IMR-90 (cell line): ENCODE measurements around the gene SGMS1. TPM values are rescaled to one million over a fixed set of nuclear protein-coding genes. Genes with fewer than 3 reads are reported as not detected.

Source experiments
- ATAC-seq: fragments of 200-7000 bp; cut with Tn5 transposase; 2 replicates; pipeline ENCODE4 v1.9.1; 2020; ENCODE audit warnings: low read depth, mild to moderate bottlenecking, moderate library complexity
- BruUV-seq: library from RNA; stranded (reverse); fragments of 400-500 nt; replicated peaks from 2 replicates; lab custom pipeline; 2021; lab: Mats Ljungman, UMichigan
- CTCF ChIA-PET: fragments of 300-600 bp; formaldehyde crosslinking; extraction: SDS; loops from one replicate; lab custom pipeline; 2021; ENCODE audit warnings: antibody characterized with exemption; lab: Yijun Ruan, JAX
- POLR2A ChIA-PET: fragments of 300-600 bp; sonication (Branson Sonifier 250); formaldehyde crosslinking; loops from one replicate; lab custom pipeline; 2022; ENCODE audit warnings: antibody characterized with exemption; ENCODE audit not compliant: unreplicated experiment; lab: Charles Lee
- DNase-seq: peaks from one replicate; pipeline ENCODE4 v3.0.0; 2013
- H2AFZ ChIP-seq: replicated peaks from 2 replicates; pipeline ENCODE3; 2013; ENCODE audit warnings: low read length, mild to moderate bottlenecking; ENCODE audit not compliant: poor library complexity
- H2AK5ac ChIP-seq: 2 replicates; pipeline ENCODE4 v1.6.1; 2013; ENCODE audit warnings: low read depth, low read length, inconsistent platforms
- H2AK9ac ChIP-seq: replicated peaks from 2 replicates; pipeline ENCODE3; 2013; ENCODE audit warnings: mild to moderate bottlenecking, low read depth, low read length, moderate library complexity; ENCODE audit not compliant: poor library complexity
- H2BK120ac ChIP-seq: 2 replicates; pipeline ENCODE4 v1.6.1; 2013; ENCODE audit warnings: low read depth, low read length, inconsistent platforms
- H2BK15ac ChIP-seq: 3 replicates; pipeline ENCODE4 v1.6.1; 2013; ENCODE audit warnings: low read depth, low read length, inconsistent platforms
- H2BK20ac ChIP-seq: 2 replicates; pipeline ENCODE4 v1.6.1; 2013; ENCODE audit warnings: low read depth, mild to moderate bottlenecking, inconsistent platforms, low read length, moderate library complexity
- H2BK5ac ChIP-seq: 2 replicates; pipeline ENCODE4 v1.6.1; 2013; ENCODE audit warnings: mild to moderate bottlenecking, low read depth, low read length, inconsistent platforms; ENCODE audit not compliant: poor library complexity, severe bottlenecking
- H3K14ac ChIP-seq: replicated peaks from 2 replicates; pipeline ENCODE4 v1.6.1; 2013; ENCODE audit warnings: low read depth, low read length, inconsistent platforms
- H3K18ac ChIP-seq: 2 replicates; pipeline ENCODE4 v1.6.1; 2013; ENCODE audit warnings: low read depth, low read length, control low read depth
- H3K23ac ChIP-seq: 2 replicates; pipeline ENCODE4 v1.6.1; 2013; ENCODE audit warnings: low read depth, low read length, inconsistent platforms
- H3K27ac ChIP-seq: 2 replicates; pipeline ENCODE4 v1.5.1; 2013; ENCODE audit warnings: mild to moderate bottlenecking, control low read depth, low read length; ENCODE audit not compliant: insufficient read depth
- H3K27me3 ChIP-seq: 2 replicates; pipeline ENCODE4 v1.6.1; 2013; ENCODE audit warnings: low read length; ENCODE audit not compliant: control insufficient read depth, insufficient read depth
- H3K36me3 ChIP-seq: 2 replicates; pipeline ENCODE4 v1.6.1; 2013; ENCODE audit warnings: low read length, mixed read lengths; ENCODE audit not compliant: control insufficient read depth, insufficient read depth
- H3K4ac ChIP-seq: 2 replicates; pipeline ENCODE4 v1.6.1; 2013; ENCODE audit warnings: low read depth, low read length, inconsistent platforms
- H3K4me1 ChIP-seq: 2 replicates; pipeline ENCODE4 v1.6.1; 2013; ENCODE audit warnings: low read length, mixed read lengths; ENCODE audit not compliant: control insufficient read depth, insufficient read depth
- H3K4me2 ChIP-seq: 2 replicates; pipeline ENCODE4 v1.6.1; 2013; ENCODE audit warnings: low read depth, mild to moderate bottlenecking, control low read depth, low read length, moderate library complexity
- H3K4me3 ChIP-seq: 2 replicates; pipeline ENCODE4 v1.5.1; 2013; ENCODE audit warnings: low read depth, mild to moderate bottlenecking, control low read depth, low read length, moderate library complexity; ENCODE audit not compliant: insufficient read depth
- H3K56ac ChIP-seq: 2 replicates; pipeline ENCODE4 v1.6.1; 2013; ENCODE audit warnings: low read length, inconsistent platforms; ENCODE audit not compliant: insufficient read depth; ENCODE audit errors: extremely low read depth
- H3K79me1 ChIP-seq, 2 experiments: 2 replicates each; pipeline ENCODE4 v1.6.1; 2013; ENCODE audit warnings: low read length in 2 of 2, inconsistent platforms in 1 of 2, low read depth in 1 of 2
- H3K9ac ChIP-seq: 2 replicates; pipeline ENCODE4 v1.6.1; 2013; ENCODE audit warnings: low read depth, low read length, control low read depth
- H3K9me1 ChIP-seq: 2 replicates; pipeline ENCODE4 v1.6.1; 2013; ENCODE audit warnings: low read length, inconsistent platforms; ENCODE audit not compliant: insufficient read depth
- H3K9me3 ChIP-seq: 2 replicates; pipeline ENCODE4 v1.6.1; 2013; ENCODE audit warnings: low read length; ENCODE audit not compliant: control insufficient read depth, insufficient read depth
- H4K20me1 ChIP-seq: 2 replicates; pipeline ENCODE4 v1.6.1; 2013; ENCODE audit warnings: low read length, inconsistent platforms; ENCODE audit not compliant: insufficient read depth
- H4K5ac ChIP-seq: 2 replicates; pipeline ENCODE4 v1.6.1; 2013; ENCODE audit warnings: mild to moderate bottlenecking, low read depth, low read length, control low read depth
- H4K8ac ChIP-seq, 2 experiments: 2 replicates each; pipeline ENCODE4 v1.6.1; 2013; ENCODE audit warnings: low read depth in 2 of 2, low read length in 2 of 2, control low read depth in 1 of 2, inconsistent platforms in 1 of 2
- H4K91ac ChIP-seq: 2 replicates; pipeline ENCODE4 v1.6.1; 2013; ENCODE audit warnings: low read depth, low read length, inconsistent platforms; ENCODE audit not compliant: insufficient read depth
- BHLHE40 ChIP-seq: fragments of 150-350 bp; IDR thresholded peaks from 2 replicates; pipeline ENCODE4 v1.6.1; 2016; ENCODE audit warnings: mild to moderate bottlenecking, low read depth, low read length
- CHD1 ChIP-seq: IDR thresholded peaks from 2 replicates; pipeline ENCODE4 v1.6.1; 2012; ENCODE audit warnings: low read depth, low read length, improper control_type of control experiment
- ELK1 ChIP-seq: fragments of 150-350 bp; IDR thresholded peaks from 2 replicates; pipeline ENCODE4 v1.6.1; 2016; ENCODE audit warnings: low read depth, mild to moderate bottlenecking, low read length, moderate library complexity, borderline replicate concordance
- FOS ChIP-seq: fragments of 150-350 bp; IDR thresholded peaks from 2 replicates; pipeline ENCODE4 v1.6.1; 2016; ENCODE audit warnings: low read depth, low read length
- MAZ ChIP-seq: IDR thresholded peaks from 2 replicates; pipeline ENCODE4 v1.6.1; 2012; ENCODE audit warnings: low read depth, mild to moderate bottlenecking, low read length, improper control_type of control experiment, moderate library complexity, borderline replicate concordance
- RAD21 ChIP-seq: IDR thresholded peaks from 2 replicates; pipeline ENCODE4 v1.6.1; 2012; ENCODE audit warnings: low read length, improper control_type of control experiment
- USF2 ChIP-seq: fragments of 150-350 bp; IDR thresholded peaks from 2 replicates; pipeline ENCODE4 v1.6.1; 2017; ENCODE audit warnings: mild to moderate bottlenecking, antibody characterized with exemption, low read length, low read depth
- WGBS, 2 experiments: methylation state at CpG; one replicate each; pipeline versions ENCODE4 v1.1.5 to v1.1.7; 2013; ENCODE audit warnings: missing lambda C conversion rate in 2 of 2; ENCODE audit not compliant: insufficient read length in 1 of 2; ENCODE audit errors: extremely low coverage in 2 of 2; 5-methylcytosine and 5-hydroxymethylcytosine counted together
- dilution Hi-C: fragments of 300-500 bp; cut with HindIII; formaldehyde crosslinking; loops from one replicate; pipeline ENCODE4 v1.14.3; 2018; ENCODE audit warnings: low sequenced_read_pairs; ENCODE audit not compliant: unreplicated experiment
- in situ Hi-C: fragments of 300-500 bp; cut with MboI; formaldehyde crosslinking; loops from 3 replicates; pipeline ENCODE4 v1.14.3; 2019; ENCODE audit warnings: low sequenced_read_pairs, inconsistent platforms, mixed read lengths
- intact Hi-C: fragments of 100-400 bp; cut with micrococcal nuclease; formaldehyde crosslinking; loops from 2 replicates; pipeline ENCODE4 v1.10.0; 2022
- polyA plus RNA-seq, 3 experiments: library from polyadenylated mRNA; depleted of rRNA; stranded (reverse); fragments of >200 nt; gene quantifications; 2 replicates each; pipeline ENCODE4 v1.2.3, GENCODE V29; 2012; ENCODE audit warnings: low replicate concordance in 1 of 3
- total RNA-seq: library from RNA; depleted of rRNA; stranded (reverse); fragments of >200 nt; gene quantifications from 2 replicates; pipeline ENCODE4 v1.2.3, GENCODE V29; 2012

The SGMS1 gene
- total and polyA plus RNA-seq, 2 of the 4 experiments (the other 2 are of a cell fraction): 9.8 to 30.8 TPM

DNA sequence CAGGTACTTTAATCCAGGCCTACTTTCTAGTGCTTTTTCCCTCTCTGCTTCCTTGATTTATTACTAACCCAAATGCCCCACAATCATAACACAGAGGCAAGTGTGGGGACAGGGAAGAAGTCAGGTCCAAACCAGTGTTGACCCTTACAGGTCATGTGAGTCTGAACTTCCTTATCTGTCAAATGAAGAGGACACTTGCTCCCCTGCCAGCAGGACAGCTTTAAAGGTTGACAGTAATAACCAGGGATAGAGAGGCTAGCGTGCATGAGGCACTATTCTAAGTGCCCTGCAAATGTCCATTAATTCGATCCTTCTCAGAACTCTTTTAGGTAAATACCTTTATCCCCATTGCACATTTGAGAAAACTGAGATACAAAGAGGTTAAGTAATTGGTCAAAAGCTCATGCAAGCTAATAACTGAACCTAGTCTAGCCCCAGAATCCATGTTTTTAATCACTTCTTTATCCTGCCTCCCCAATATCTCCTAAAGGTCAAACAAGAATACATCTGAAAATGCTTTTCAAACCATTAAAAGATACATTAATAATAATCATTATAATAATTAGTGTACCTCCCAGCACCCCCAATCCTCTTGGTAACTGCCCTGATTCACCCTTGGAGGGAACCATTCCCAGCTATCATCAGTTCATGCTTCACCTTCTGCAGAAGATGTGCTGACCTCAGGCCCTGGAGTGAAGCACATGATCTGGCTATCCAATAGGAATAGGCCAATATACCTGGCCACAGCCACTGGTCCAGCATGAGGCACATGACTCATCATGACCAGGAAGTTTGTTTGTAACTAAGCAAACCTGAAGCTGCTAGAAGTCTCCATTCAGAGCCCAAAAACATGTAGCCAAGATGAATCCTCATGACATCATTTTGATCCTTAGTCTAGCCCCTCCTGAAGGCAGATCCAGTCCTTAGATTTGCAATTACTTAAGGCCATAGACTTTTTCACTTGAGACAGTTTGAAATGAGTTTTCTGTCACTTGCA is 40.7 kb downstream of the SGMS1 start:
- H2BK5ac ChIP-seq: no peak overlapping the region
- TF ChIP-seq USF2 (peak; percentile 43), FOS (no peak), MAZ (no peak), ELK1 (no peak), CHD1 (no peak), BHLHE40 (no peak), RAD21 (no peak)
- dilution Hi-C loops: no loop called here
- H3K27ac ChIP-seq: no peak overlapping the region
- peaks cover 3% of the 10 kb centered on the region; the same call in 1 of the 2 replicates for H3K4me1 ChIP-seq
- no peak overlapping the region for H4K5ac ChIP-seq
- peaks cover 6% of the 10 kb centered on the region for H3K36me3 ChIP-seq
- no peak overlapping the region for H3K4ac ChIP-seq
- no peak overlapping the region for H3K4me3 ChIP-seq
- WGBS, 2 experiments: no CpG with 5 or more reads among the region's 2 CpGs
- no peak overlapping the region for H3K23ac ChIP-seq
- H3K9me3 ChIP-seq: no peaks in the 10 kb centered on the region; the same call in 1 of the 2 replicates
- no peak overlapping the region for H3K18ac ChIP-seq
- 0 out of 2 replicates have a peak overlapping the region, but pooled peaks have one; percentile 13 for H3K14ac ChIP-seq
- BruUV-seq: no TSS peak
- ChIA-PET POLR2A (no interaction called here), CTCF (no interaction called here)
- 0 out of 2 replicates have a peak, but pooled peaks cover 3% of the 10 kb centered on the region for H4K20me1 ChIP-seq
- no peaks in the 10 kb centered on the region for H3K27me3 ChIP-seq
- H3K9ac ChIP-seq: no peak overlapping the region
- no peak for ATAC-seq
- H3K4me2 ChIP-seq: no peak overlapping the region
- intact Hi-C loops: no loop called here
- DNase-seq: peak; percentile 27
- no peak overlapping the region; the same call in 2 of the 3 replicates for H2BK15ac ChIP-seq
- peaks cover 8% of the 10 kb centered on the region for H3K9me1 ChIP-seq
- H2BK20ac ChIP-seq: no peak overlapping the region
- H2AFZ ChIP-seq: no peak overlapping the region
- H4K8ac ChIP-seq: no peak overlapping the region
- peak overlapping the region; percentile 8; the same call in 1 of the 2 replicates for H2AK5ac ChIP-seq
- no peak overlapping the region for H3K56ac ChIP-seq
- H2BK120ac ChIP-seq: no peak overlapping the region
- in situ Hi-C loops: no loop called here
- H4K91ac ChIP-seq: no peak overlapping the region
- H2AK9ac ChIP-seq: no peak overlapping the region
- peaks cover 4 to 22% of the 10 kb centered on the region in 2 experiments; a peak in 3 of 4 replicates for H3K79me1 ChIP-seq
